MM.1S (cell line): Measurements from ENCODE around the gene ADAM10.

ENCODE experiments used
- DNase-seq: peaks from one replicate; pipeline ENCODE4 v3.0.0-alpha.2; 2015
- H2AFZ ChIP-seq: fragments of 300-600 bp; sonication (generic); 2 replicates; pipeline ENCODE4 v1.6.0; 2016; ENCODE audit warnings: antibody characterized with exemption, low read length
- H3F3A ChIP-seq: fragments of 300-600 bp; sonication (generic); 2 replicates; pipeline ENCODE4 v1.6.1; 2016; ENCODE audit warnings: mild to moderate bottlenecking, antibody characterized with exemption, low read length, moderate library complexity, mixed read lengths; ENCODE audit not compliant: insufficient read depth
- H3K27ac ChIP-seq: fragments of 300-600 bp; sonication (generic); 2 replicates; pipeline ENCODE4 v1.5.1; 2016; ENCODE audit warnings: mild to moderate bottlenecking, low read length
- H3K27me3 ChIP-seq: fragments of 300-600 bp; sonication (generic); replicated peaks from 2 replicates; pipeline ENCODE4 v1.6.0; 2016; ENCODE audit warnings: low read length; ENCODE audit not compliant: insufficient read depth
- H3K36me3 ChIP-seq: fragments of 300-600 bp; sonication (generic); replicated peaks from 2 replicates; pipeline ENCODE4 v1.6.1; 2016; ENCODE audit warnings: mild to moderate bottlenecking, low read length, mixed read lengths; ENCODE audit not compliant: insufficient read depth
- H3K4me1 ChIP-seq: fragments of 300-600 bp; sonication (generic); 2 replicates; pipeline ENCODE4 v1.6.1; 2016; ENCODE audit warnings: low read length, mixed read lengths
- H3K4me2 ChIP-seq: fragments of 300-600 bp; sonication (generic); 2 replicates; pipeline ENCODE4 v1.6.0; 2016; ENCODE audit warnings: low read depth, low read length
- H3K4me3 ChIP-seq: fragments of 300-600 bp; sonication (generic); 2 replicates; pipeline ENCODE4 v1.5.1; 2016; ENCODE audit warnings: low read length, mixed read lengths
- H3K79me2 ChIP-seq: fragments of 300-600 bp; sonication (generic); 2 replicates; pipeline ENCODE4 v1.6.1; 2016; ENCODE audit warnings: mixed run types, low read length, mixed read lengths
- H3K9ac ChIP-seq: fragments of 300-600 bp; sonication (generic); 2 replicates; pipeline ENCODE4 v1.6.1; 2016; ENCODE audit warnings: low read length, mixed read lengths
- H3K9me2 ChIP-seq: fragments of 300-600 bp; sonication (generic); replicated peaks from 2 replicates; pipeline ENCODE4 v1.6.1; 2016; ENCODE audit warnings: mild to moderate bottlenecking, low read length, mixed read lengths; ENCODE audit not compliant: insufficient read depth
- H3K9me3 ChIP-seq: fragments of 300-600 bp; sonication (generic); replicated peaks from 2 replicates; pipeline ENCODE4 v1.6.1; 2016; ENCODE audit warnings: mild to moderate bottlenecking, low read length, mixed read lengths; ENCODE audit not compliant: insufficient read depth
- H4K20me1 ChIP-seq: fragments of 300-600 bp; sonication (generic); 2 replicates; pipeline ENCODE4 v1.6.1; 2016; ENCODE audit warnings: mild to moderate bottlenecking, low read length, moderate library complexity, mixed read lengths; ENCODE audit not compliant: insufficient read depth
- EZH2 ChIP-seq: fragments of 300-600 bp; sonication (generic); optimal IDR thresholded peaks from 2 replicates; pipeline ENCODE3; 2017; ENCODE audit warnings: low read depth, mild to moderate bottlenecking, antibody characterized with exemption, low read length, mixed read lengths
- EZH2phosphoT487 ChIP-seq: fragments of 300-600 bp; sonication (generic); IDR thresholded peaks from 2 replicates; pipeline ENCODE4 v1.6.1; 2018; ENCODE audit warnings: antibody characterized with exemption, low read length
- TF ChIP-seq, protein P1 (sequence below): fragments of 300-600 bp; sonication (generic); IDR thresholded peaks from 2 replicates; pipeline ENCODE4 v1.5.1; 2016; ENCODE audit warnings: antibody characterized with exemption, low read length, mixed read lengths

The ADAM10 gene

DNA sequence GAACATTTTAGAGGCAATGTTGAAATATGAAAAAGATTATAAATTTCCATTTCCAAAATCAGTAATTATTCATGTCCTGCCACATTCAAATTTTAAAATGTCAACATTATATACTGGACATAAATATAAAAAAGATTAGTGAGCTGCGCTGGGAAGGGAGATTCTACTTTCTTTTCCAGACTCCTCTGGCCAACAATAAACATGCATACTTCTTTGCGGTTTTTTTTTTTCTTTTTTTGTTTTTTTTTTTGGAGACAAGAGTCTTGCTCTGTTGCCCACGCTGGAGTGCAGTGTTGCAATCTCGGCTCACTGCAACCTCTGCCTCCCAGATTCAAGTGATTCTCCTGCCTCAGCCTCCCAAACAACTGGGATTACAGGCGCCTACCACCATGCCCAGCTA is 105.5 kb downstream of the ADAM10 start:
- H3K27ac ChIP-seq: no peak overlapping the region
- no peak for DNase-seq
- no peak for TF ChIP-seq EZH2
- no peak for TF ChIP-seq EZH2phosphoT487
- TF ChIP-seq, protein P1, sequence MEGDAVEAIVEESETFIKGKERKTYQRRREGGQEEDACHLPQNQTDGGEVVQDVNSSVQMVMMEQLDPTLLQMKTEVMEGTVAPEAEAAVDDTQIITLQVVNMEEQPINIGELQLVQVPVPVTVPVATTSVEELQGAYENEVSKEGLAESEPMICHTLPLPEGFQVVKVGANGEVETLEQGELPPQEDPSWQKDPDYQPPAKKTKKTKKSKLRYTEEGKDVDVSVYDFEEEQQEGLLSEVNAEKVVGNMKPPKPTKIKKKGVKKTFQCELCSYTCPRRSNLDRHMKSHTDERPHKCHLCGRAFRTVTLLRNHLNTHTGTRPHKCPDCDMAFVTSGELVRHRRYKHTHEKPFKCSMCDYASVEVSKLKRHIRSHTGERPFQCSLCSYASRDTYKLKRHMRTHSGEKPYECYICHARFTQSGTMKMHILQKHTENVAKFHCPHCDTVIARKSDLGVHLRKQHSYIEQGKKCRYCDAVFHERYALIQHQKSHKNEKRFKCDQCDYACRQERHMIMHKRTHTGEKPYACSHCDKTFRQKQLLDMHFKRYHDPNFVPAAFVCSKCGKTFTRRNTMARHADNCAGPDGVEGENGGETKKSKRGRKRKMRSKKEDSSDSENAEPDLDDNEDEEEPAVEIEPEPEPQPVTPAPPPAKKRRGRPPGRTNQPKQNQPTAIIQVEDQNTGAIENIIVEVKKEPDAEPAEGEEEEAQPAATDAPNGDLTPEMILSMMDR: no peak
- no peak overlapping the region for H3K4me2 ChIP-seq
- H3K79me2 ChIP-seq: no peaks in the 10 kb centered on the region
- no peaks in the 10 kb centered on the region for H3F3A ChIP-seq
- H3K36me3 ChIP-seq: peaks cover 8% of the 10 kb centered on the region; the same call in 1 of the 2 replicates
- no peak overlapping the region for H2AFZ ChIP-seq
- no peaks in the 10 kb centered on the region for H3K27me3 ChIP-seq
- no peak overlapping the region for H3K4me3 ChIP-seq
- H3K9ac ChIP-seq: no peak overlapping the region
- no peaks in the 10 kb centered on the region for H3K9me2 ChIP-seq
- no peaks in the 10 kb centered on the region for H3K4me1 ChIP-seq
- no peaks in the 10 kb centered on the region for H3K9me3 ChIP-seq
- no peaks in the 10 kb centered on the region for H4K20me1 ChIP-seq

DNA sequence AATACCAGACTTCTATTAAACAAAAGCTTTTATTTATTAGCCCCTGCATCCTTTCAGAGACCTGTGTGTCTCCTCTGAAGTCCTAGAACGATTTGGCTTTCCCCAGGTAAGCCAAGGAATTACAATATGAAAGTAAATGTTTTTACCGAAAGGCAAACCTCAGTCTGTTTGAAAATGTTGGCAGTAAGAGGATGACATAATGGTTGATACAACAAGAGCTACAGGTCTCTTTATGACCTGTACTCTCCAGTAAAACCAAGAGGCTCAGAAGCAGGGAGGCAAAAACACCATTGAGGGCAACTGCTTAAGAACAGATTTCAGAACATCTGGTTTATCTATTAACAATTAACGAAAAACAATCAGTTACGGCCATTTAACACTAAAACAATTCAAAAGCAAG is 107.8 kb downstream of the ADAM10 start:
- TF ChIP-seq, protein P1: no peak
- TF ChIP-seq EZH2 (no peak), EZH2phosphoT487 (no peak)

DNA sequence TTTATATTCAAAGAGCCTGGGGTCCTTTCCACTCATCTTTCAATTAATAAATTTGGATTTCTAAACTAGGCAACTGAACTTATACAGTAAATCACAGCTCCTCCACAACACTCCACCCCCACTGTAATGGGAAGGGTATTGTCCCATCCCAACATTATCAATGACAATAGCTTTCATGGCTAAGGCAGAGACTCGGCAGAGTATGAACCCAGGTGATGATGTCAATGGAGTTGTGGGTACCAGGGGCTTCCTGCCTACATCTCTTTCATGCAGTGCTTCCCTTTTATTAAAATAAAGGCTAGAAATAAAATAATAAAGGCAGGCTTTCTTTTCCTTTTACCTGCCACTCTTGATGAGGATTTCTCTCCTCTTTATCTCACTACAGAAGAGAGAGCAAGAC is 109.5 kb downstream of the ADAM10 start:
- H3K9me3 ChIP-seq: no peaks in the 10 kb centered on the region
- no peak overlapping the region for H3K4me2 ChIP-seq
- H3K9ac ChIP-seq: no peak overlapping the region
- no peak for TF ChIP-seq EZH2phosphoT487
- TF ChIP-seq EZH2: no peak
- TF ChIP-seq, protein P1: no peak
- no peak for DNase-seq
- peaks cover 13% of the 10 kb centered on the region for H3K79me2 ChIP-seq
- no peak overlapping the region for H3K4me3 ChIP-seq
- H3K36me3 ChIP-seq: peaks cover 8% of the 10 kb centered on the region; the same call in 1 of the 2 replicates
- no peaks in the 10 kb centered on the region for H3K9me2 ChIP-seq
- no peaks in the 10 kb centered on the region for H3K4me1 ChIP-seq
- no peak overlapping the region for H3K27ac ChIP-seq
- H2AFZ ChIP-seq: no peak overlapping the region
- H4K20me1 ChIP-seq: no peaks in the 10 kb centered on the region
- no peaks in the 10 kb centered on the region for H3K27me3 ChIP-seq
- no peaks in the 10 kb centered on the region for H3F3A ChIP-seq

More for the DNA sequence above, 107.8 kb downstream of the ADAM10 start:
- Histone ChIP-seq H3K4me2 (no peak overlapping the region), H3K27me3 (no peaks in the 10 kb centered on the region), H3K9ac (no peak overlapping the region), H3K36me3 (peaks cover 8% of the 10 kb centered on the region; the same call in 1 of the 2 replicates), H3K4me3 (no peak overlapping the region), H3F3A (no peaks in the 10 kb centered on the region), H3K4me1 (no peaks in the 10 kb centered on the region), H3K79me2 (peaks cover 6% of the 10 kb centered on the region), H3K9me2 (no peaks in the 10 kb centered on the region), H3K27ac (no peak overlapping the region), H2AFZ (no peak overlapping the region), H4K20me1 (no peaks in the 10 kb centered on the region), H3K9me3 (no peaks in the 10 kb centered on the region)
- no peak for DNase-seq
